GM12865 (cell line): ENCODE measurements around the gene OR1J2.

Experiments used
- DNase-seq: peaks from one replicate; pipeline ENCODE4 v3.0.0; 2010; ENCODE audit warnings: low read depth
- H3K4me3 ChIP-seq: 2 replicates; pipeline ENCODE4 v1.5.1; 2011; ENCODE audit warnings: mild to moderate bottlenecking, low read depth, low read length, control low read depth
- CTCF ChIP-seq: IDR thresholded peaks from 2 replicates; pipeline ENCODE4 v1.5.1; 2011; ENCODE audit warnings: low read length, control low read depth, low read depth, inconsistent platforms; ENCODE audit not compliant: insufficient read depth; ENCODE audit errors: missing control alignments

Gene OR1J2

GRCh38 chr9:122510502-122510901 is at the start of gene OR1J2:
TSS of gene OR1J2 (plus strand) at chr9:122510802. CDS start at chr9:122510802, 0 bp downstream.
- no peak for DNase-seq
- H3K4me3 ChIP-seq, result no peak within 1 kb of the TSS
- TF ChIP-seq CTCF, result no peak

GRCh38 chr9:122463828-122464632 is 46.6 kb upstream of the OR1J2 start:
- peak; percentile 26 for TF ChIP-seq CTCF
- DNase-seq, result peak; percentile 63
- H3K4me3 ChIP-seq, result peak overlapping the region; percentile 50

GRCh38 chr9:122464633-122465567 is 45.7 kb upstream of the OR1J2 start:
- peak; percentile 81 for DNase-seq
- H3K4me3 ChIP-seq, result peak overlapping the region; percentile 50
- peak; percentile 69 for TF ChIP-seq CTCF

GRCh38 chr9:122466456-122466855 is 44.1 kb upstream of the OR1J2 start:
- no peak overlapping the region for H3K4me3 ChIP-seq
- no peak for DNase-seq
- TF ChIP-seq CTCF, result no peak

GRCh38 chr9:122468735-122469134 is 41.9 kb upstream of the OR1J2 start:
- TF ChIP-seq CTCF, result no peak
- no peak for DNase-seq
- no peak overlapping the region for H3K4me3 ChIP-seq

- DNase-seq, result no peak
- no peak overlapping the region for H3K4me3 ChIP-seq
- no peak for TF ChIP-seq CTCF
Observed at GRCh38 chr9:122474561-122474960, 36.0 kb upstream of the OR1J2 start.
